ENCODE data around the gene NKAIN4.

NKAIN4 gene

DNA sequence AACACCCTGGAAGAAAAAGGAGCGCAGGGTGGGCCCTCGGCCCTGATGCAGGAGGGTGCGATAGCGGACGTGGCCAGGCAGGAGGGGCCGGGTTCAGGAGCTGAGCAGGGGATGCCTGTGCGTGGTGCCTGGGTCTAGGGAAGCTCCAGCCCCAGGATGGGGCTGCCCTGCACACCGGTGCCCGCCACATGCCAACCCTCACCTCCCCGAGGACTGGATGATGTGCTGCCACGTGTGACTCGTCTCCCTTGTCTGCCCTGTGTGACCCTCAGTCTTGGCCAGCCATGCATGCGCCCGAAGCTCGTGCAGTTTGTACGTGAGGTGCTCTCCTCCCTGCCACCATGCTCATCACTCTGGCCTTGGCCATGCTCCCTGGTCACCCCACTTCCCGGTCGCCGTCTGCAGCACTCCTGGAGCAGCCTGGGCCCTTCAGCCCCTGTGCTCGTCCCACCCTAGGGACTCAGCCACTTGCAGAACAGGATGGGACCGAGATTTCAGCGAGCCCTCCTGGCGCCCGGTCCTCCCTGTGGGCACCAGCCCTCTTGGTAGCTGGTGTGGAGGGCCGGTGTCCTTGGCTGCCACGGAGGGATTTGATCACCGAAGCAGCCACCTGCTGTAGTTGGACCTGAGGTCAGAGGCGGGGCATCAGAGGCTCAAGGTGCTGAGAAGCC is 34.5 kb upstream of the NKAIN4 start:
- no peak for DNase-seq (ENCODE audit: low read depth in 2 of 2)

DNA sequence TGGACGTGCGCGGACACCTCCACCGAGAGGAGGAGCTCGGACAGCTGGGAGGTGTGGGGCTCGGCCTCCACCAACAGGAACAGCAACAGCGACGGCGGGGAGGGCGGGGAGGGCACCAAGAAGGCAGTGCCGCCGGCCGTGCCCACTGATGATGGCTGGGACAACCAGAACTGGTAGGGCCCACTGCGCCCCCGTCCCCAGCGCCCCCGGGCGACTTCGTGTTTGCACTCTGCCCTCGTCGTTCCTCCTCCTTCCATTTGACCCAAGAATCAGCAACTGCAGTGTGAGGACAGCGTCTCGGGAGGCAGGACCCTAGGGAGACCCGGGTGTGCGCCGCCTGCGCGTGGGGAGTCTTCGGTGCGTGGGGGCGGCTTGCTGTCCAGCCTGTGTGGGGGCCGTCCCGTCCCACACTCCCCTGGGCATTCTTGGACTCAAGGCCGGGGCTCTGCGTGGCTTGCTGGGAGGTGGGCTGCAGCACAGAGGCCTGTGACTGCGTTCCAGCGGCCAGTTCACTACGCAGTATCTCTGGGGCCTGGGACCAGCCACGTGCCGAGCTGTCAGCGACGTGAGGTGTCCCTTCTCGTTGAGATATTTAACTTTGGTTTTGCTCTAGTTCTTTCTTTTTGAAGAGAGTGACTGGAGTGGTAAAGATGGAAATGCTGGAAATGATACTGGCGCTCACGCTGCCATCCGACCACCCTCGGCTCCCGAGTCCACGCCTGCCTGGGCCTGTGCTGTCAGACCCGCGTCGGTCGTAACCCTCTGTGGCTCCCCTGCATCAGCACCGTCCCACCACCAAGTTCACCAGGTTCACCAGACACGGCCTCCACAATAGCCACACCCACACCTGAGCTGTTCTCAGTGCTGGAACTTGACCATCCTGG is 33.7 kb upstream of the NKAIN4 start:
- DNase-seq (ENCODE audit: low read depth in 2 of 2): no peak

DNA sequence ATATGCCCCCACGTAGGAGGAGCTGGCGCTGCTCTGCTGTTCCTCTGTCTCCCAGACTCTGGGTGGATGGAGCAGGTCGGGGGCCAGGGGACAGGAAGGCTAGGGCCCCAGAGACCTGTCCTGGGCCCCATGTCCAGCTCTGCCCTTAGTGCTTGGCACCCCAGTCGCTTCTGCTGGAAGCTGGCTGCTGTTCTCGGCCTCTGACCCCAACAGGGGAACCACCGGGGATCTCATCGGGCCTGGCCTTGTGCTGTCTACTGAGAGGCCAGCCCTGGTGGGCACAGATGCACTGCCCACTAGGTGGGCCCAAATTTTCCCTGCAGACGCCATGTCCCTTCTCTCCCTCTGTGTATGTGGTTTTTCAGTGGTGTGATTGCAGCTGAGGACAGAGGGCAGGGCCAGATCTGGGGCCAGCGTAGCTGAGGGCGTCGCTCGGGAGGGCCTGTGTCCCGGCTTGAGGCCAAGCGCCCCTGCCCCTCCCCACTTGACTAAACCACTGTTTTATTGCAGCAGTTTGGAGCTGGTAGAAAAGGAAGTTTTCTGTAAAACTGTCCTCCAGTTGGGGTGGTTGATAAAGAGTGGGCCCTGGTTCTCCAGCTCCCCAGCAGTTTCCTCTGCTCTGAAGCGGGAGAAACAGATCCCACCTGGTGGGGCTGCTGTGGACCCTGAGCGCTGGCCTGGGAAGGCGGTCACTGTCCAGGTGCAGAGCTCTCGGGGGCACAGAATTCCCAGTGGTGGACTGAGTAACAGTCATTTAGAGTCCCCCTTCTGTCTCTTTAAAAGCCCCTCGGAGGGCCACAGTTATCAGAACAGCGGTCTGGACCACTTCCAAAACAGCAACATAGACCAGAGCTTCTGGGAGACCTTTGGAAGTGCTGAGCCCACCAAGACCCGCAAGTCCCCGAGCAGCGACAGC is 32.8 kb upstream of the NKAIN4 start:
- DNase-seq (ENCODE audit: low read depth in 2 of 2): no peak

DNA sequence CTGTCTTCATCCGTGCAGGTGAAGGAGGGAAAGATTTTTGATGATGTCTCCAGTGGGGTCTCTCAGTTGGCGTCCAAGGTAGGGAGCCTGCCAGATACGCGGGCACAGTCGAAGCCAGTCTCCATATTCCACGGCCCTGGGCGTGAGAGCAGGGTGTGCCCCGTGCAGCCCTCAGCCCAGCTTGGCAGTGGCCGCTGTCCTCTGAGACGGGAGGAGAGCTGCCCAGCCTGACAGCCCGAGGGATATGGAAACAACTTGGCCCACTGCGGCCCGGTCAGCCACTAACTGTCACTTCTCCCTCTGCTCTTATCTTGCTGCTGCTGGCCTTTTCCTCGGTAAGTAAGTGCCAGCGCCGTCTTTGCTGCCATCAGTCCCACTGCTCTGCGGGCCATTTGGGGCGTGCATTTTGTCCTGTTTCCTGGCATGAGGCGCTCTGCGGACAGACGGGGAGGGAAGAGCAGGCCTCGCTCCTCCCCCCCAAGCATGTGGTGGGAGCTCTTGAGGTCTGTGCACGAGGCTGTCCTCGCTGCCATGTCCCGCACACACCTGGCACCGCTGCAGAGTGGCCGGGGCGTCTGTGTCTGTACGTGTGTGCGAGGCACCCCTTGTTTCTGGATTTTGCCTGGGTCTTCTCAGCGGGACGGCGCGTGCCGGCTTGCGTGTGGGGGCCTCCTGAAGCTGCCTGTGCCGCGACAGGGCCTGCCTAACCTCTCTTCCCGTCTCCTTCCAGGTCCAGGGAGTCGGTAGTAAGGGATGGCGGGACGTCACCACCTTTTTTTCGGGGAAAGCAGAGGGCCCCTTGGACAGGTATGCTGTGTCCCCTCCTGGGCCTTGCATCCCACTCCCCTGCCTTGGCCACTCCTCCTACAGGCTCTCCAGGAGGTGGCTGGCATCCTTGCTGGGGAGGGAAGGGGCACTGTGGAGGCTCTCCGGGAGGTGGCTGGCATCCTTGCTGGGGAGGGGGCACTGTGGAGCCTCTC is 31.7 kb upstream of the NKAIN4 start:
- DNase-seq (ENCODE audit: low read depth in 2 of 2): no peak

GRCh38 chr20:63284981-63285524 is 30.8 kb upstream of the NKAIN4 start:
- DNase-seq (ENCODE audit: low read depth in 2 of 2): no peak

GRCh38 chr20:63284544-63284949 is 30.3 kb upstream of the NKAIN4 start:
- no peak for DNase-seq (ENCODE audit: low read depth in 2 of 2)

GRCh38 chr20:63284083-63284440 is 29.8 kb upstream of the NKAIN4 start:
- DNase-seq (ENCODE audit: low read depth in 2 of 2): no peak

DNA sequence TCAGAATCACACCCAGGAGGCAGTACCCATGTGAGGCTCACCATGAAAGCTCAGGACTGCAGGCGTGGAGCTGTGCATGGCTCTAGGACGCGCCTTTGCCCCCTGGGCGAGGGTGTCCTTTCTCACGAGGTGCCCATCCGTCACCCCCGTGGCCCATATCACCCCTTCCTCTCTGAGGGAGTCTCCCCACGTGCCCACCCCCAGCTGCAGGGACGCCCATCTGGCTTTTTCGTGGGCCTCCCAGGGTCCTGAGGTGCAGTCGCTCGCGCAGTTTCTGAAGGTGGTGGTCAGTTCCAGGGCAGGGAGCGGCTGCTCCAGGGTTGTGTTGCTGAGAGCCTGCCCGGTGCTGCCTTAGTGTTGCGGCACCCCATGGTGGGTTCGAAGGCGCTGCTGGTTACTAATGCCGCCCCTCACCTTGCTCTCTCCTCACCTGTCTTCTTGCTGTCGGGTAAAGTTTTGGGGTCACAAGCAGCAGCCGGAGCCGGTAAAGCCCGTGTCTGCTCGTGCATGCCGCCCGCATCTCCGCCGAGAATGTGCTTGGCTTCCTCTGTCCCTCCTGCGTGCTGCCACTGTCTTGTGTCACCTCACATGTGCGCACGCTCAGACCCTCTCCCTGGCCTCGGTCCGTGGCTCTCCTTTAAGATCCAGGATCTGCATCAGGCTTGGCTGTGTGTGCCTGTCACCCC is 29.3 kb upstream of the NKAIN4 start:
- DNase-seq (ENCODE audit: low read depth in 2 of 2): no peak

DNA sequence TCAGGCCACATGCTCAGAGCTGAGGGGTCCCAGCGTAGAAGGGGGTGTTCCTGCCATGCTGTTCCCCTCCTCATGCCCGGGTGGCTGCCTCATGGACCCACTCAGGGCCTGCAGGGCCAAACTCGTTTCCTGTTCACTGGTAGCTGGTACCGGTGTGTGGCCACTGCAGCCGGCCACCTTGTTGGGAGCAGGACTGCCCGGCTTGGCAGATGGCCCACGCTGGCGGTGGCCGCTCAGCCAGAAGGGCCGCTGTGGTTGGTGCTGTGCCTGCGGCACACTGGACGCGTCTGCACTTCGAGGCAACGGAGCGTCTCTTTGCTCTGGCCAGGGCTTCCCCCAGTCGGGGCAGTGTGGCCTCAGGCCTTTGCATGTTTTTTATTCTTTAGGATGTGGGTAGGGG is 28.7 kb upstream of the NKAIN4 start:
- DNase-seq (ENCODE audit: low read depth in 2 of 2): no peak

DNA sequence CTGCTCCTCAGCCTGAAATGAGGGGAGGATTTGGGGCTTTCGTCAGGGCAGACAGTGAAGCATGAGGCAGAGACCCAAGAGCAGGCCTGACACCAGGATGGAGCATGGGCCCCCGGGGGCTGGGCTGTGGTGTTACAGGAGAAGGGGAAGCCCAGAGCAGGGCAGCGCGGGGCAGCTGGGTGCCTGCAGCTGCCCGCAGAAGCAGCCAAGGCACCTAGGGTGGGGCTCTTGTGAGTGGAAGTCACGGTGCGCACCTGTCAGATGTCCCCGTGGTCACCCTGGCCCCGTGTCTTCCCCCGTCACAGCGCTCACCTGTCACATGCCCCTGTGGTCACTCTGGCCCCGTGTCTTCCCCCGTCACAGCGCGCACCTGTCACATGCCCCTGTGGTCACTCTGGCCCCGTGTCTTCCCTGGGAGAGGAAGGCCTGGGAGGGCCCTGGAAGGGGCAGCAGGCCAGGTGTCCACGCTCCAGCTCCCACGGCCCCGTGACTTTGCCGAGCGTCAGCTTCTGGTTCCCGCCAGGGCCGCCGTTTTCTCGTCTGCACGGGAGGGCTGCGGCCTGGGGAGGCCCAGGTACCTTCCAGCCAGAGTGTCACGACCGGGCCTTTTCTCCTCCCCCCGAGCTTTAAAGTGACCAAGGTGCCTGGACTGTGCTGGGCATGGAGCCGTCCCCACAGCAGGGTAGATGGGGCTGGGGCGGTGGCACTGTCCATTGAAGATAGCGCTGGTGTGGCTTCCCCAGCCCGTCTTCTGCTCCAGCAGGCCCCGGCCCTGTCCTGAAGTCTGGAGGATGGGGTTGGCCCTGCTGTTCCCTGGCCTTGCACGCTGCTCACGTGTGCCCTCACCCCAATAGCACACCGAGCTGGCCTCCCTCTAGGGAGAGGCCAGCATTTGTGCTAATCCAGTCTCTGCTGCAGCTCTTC is 27.7 kb upstream of the NKAIN4 start:
- no peak for DNase-seq (ENCODE audit: low read depth in 2 of 2)

DNA sequence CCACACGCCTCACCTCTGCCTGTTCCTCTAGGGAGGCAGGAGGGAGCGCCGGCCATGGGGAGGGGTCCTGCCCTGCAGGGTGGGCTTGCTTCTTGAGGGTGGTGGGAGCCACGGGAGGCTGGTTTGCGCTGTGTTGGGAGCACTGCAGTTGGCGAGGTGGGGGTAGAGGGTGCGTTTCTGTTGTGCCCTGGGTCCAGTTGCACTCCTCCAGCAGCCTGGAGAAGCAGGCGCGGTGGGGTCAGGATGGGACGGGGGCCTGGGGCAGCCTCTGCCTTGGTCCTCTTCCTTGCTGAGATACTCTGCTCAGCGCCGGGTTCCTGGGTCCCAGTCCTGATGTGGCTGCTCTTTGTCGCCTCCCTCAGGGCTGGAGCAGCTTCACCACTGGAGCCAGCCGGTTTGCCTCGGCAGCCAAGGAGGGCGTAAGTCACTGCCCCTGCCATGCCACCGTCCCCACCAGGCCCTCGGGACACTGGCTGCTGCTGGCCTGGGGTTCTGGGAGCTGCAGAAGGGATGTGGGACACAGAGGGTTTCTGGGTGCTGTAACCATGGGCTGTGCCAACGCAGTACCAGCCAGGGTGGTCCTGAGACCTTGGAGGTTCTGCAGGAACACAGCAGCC is 26.8 kb upstream of the NKAIN4 start:
- no peak for DNase-seq (ENCODE audit: low read depth in 2 of 2)

DNA sequence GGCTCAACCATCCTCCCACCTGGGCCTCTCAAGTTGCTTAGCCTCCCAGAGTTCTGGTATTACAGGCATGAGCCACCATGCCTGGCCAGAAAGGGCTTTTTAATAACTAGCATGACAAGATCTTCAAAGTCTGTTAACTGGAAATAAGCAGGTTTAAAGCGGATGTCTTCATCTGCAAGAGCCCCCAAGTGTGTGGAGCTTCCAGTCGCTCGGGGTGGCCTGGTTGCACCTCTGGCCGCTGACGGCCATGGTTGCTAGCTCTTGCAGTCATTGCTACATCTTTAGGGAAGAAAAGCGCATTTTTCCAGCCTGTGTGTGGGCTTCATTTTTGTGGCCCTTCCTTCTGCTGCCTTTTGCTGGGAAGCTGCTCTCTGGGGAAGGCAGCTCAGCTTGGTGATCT is 26.1 kb upstream of the NKAIN4 start:
- no peak for DNase-seq (ENCODE audit: low read depth in 2 of 2)

DNA sequence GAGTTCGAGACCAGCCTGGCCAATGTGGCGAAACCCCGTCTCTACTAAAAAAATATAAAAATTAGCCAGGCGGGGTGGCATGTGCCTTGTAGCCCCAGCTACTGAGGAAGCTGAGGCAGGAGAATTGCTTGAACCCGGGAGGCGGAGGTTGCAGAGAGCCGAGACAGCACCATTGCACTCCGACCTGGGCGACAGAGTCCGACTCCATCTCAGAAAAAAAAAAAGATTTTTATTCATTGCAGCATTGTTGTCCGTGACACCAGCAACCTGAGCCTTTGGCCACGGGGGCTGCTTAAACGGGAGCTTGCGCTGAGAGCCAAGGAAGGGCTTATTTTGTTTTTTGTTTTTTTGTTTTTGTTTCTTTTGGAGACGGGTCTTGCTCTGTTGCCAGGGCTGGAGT is 25.7 kb upstream of the NKAIN4 start:
- no peak for DNase-seq (ENCODE audit: low read depth in 2 of 2)

DNA sequence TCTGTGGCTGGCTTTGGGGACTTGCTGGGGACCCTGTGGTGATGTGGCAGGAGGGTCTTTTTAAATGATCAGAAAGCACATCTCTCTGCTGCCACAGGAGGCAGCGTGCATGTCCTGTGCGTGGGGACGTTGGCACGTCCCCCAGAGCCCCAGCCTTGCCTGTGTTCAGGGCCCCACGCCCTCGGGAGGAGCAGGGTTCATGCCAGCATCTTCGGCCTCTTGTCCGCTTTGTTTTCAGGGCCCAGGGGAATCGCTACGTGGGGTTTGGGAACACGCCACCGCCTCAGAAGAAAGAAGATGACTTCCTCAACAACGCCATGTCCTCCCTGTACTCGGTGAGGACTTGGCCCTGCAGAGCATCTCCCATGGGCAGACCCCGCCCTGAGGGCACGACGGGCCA is 24.4 kb upstream of the NKAIN4 start:
- DNase-seq (ENCODE audit: low read depth in 2 of 2): no peak

GRCh38 chr20:63277466-63278272 is 23.4 kb upstream of the NKAIN4 start:
- DNase-seq (ENCODE audit: low read depth in 2 of 2): no peak

GRCh38 chr20:63276956-63277355 is 22.7 kb upstream of the NKAIN4 start:
- no peak for DNase-seq (ENCODE audit: low read depth in 2 of 2)

- no peak for DNase-seq (ENCODE audit: low read depth in 2 of 2)
Observed at GRCh38 chr20:63275825-63276224, 21.6 kb upstream of the NKAIN4 start.

Measured in activated CD8-positive, alpha-beta memory T cell treated with anti-CD3 and anti-CD28 coated beads for 4 hours (primary cell).